Head of caudate nucleus (tissue), 42 donors: Measurements from ENCODE around the gene PLXNB3.

ENCODE experiments used
- DNase-seq, 42 donors: peaks; one replicate each; pipeline versions ENCODE4 v3.0.0 to v3.0.0-alpha.2; 2020 to 2021; ENCODE audit warnings: mixed read lengths in 7 of 42
- intact Hi-C: fragments of 100-400 bp; cut with DNase I; formaldehyde crosslinking; loops from one replicate; pipeline ENCODE4 v1.15.0; 2022

PLXNB3 gene

GRCh38 chrX:153824348-153824747 lies 60.3 kb downstream of the PLXNB3 start:
- no peak for DNase-seq
- intact Hi-C loops: no loop called here

- intact Hi-C loops: no loop called here
- DNase-seq: no peak
Measured at GRCh38 chrX:153825042-153825441, 61.0 kb downstream of the PLXNB3 start.
